ENCODE data around the gene NRCAM.
"Not testable (repeated sequence)": the region's sequence is repeated elsewhere in the genome, so short reads cannot be mapped to it uniquely, and the experiment has no call there.

Gene NRCAM

DNA sequence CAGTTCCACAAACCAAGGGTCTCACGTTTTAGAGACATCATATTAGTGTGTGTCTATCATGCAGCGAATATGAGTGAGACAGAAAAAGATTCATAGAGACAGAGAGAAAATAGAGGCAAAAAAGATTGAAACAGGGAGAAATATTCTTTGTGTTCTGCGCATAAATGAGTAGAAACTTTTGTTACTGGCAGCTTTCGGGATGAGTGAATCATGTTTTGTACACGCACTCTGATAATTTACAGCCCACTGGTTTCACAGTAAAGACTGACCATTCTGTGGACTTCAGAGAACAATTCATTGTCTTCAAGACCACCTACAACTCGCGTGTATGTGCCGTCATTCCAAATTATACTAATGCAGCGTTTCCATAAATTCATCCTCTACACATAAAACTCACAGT, 60.2 kb downstream of the NRCAM start:
- DNase-seq (ENCODE audit: low read depth), result no peak

DNA sequence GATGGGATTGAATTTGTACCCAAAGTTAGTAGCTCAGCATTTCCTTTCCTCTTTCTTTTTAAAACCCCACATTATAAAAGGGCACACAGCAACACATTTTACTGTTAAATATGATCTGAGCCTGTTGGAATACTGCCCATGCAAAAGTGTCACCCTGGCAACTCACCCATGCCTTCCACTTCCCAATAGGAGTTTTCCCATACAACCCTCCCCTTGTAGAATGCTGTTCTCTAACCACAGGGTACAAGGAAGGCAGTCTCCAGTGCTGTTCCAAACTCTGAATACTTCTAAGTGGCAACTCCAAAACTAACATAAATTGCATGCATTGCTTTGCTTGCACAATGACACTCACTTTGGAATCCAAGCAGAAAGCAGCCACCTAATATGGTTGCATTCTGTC, 60.8 kb downstream of the NRCAM start:
- no peak for DNase-seq (ENCODE audit: low read depth)

DNA sequence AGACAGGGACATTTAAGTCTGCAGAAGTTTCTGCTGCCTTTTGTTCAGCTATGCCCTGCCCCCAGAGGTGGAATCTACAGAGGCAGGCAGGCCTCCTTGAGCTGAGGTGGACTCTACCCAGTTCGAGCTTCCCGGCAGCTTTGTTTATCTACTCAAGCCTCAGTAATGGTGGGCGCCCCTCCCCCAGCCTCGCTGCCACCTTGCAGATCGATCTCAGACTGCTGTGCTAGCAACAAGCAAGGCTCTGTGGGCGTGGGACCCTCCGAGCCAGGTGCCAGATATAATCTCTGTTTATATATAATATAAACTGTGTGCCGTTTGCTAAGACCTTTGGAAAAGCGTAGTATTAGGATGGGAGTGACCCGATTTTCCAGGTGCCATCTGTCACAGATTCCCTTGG, 63.1 kb downstream of the NRCAM start:
- not testable (repeated sequence) for DNase-seq (ENCODE audit: low read depth)

DNA sequence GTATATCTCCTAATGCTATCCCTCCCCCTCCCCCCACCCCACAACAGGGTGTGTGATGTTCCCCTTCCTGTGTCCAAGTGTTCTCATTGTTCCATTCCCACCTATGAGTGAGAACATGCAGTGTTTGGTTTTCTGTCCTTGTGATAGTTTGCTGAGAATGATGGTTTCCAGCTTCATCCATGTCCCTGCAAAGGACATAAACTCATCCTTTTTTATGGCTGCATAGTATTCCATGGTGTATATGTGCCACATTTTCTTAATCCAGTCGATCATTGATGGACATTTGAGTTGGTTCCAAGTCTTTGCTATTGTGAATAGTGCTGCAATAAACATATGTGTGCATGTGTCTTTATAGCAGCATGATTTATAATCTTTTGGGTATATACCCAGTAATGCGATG, 68.5 kb downstream of the NRCAM start:
- not testable (repeated sequence) for DNase-seq (ENCODE audit: low read depth)

DNA sequence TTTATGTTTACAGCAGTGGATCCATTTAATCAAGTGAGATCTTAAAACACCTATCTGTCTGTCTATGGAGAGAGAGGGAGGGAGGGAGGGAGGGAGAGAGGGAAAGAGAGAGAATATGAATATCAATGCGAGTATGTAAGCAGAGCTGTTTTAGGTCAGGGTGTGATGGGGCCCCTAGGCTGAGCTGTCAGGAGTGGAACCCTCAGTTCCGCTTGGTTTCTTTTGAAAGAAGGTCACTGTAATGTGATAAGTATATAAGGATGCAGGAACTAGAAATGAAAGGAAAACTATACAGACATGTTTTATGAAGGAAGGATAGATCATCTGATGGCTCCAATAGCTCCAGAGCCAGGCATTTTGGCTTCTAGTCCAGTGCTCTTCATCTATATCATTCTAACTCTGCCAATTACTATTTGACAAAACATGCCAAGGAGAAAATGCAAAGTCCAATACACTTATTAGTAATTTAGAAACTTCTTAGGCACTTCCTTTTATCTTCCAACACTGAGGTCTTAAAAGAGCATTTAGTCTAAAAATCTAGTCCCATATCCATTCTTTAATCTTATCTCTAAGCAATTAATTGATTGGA, 70.3 kb downstream of the NRCAM start:
- no peak for DNase-seq (ENCODE audit: low read depth)

DNA sequence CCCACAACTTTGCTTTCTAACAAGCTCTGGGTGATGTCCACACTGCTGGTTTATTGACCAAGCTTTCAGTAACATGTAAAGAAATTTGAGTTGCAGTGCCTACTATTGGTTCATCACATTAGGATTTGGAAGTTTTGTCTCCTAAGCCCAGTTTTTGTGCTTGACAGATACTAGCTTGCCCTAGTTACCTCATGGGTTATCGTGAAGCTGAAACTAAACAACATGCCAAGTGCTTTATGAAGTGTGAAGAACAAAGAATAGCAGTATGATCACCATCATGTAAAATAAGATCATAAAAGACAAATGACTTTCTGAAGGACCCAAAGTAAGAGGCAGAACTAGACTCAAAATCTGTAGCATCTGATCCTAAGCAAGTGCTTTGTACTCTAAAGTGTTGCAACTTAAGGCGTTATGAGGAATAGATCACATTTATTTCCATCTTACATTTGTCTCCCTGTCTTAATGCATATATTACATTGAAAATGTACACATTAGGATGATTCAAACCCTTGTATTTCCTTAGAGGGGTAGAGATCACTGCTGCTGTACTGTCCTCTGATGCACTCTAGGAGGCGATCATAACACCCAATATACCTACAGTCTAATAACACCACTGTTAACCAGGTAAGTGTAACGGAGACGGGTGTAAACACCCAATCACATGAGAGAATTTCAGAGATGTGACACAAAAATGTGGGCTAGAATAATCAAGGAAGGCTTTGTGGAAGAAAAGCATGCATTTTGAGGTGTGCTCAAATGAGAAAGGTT, 71.3 kb downstream of the NRCAM start:
- DNase-seq (ENCODE audit: low read depth), result no peak

DNA sequence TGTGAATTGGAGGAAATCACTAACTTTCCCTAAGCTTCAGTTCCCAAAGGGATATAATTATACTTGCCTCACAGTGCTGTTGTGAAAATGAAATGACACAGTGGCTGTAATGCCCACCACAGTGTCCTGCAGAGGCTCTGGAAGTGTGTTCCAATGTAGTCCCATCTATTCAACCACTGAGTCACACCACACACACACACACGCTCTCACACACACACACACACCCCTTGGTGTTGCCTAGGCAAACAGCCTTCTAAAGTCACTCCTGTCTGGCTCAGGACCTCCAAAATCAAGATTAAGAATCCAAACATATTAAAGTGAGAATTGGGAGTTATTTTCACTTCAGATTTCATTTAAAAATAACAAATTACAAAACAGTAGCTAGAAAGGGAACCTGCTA, 73.3 kb downstream of the NRCAM start:
- DNase-seq (ENCODE audit: low read depth), result no peak

DNA sequence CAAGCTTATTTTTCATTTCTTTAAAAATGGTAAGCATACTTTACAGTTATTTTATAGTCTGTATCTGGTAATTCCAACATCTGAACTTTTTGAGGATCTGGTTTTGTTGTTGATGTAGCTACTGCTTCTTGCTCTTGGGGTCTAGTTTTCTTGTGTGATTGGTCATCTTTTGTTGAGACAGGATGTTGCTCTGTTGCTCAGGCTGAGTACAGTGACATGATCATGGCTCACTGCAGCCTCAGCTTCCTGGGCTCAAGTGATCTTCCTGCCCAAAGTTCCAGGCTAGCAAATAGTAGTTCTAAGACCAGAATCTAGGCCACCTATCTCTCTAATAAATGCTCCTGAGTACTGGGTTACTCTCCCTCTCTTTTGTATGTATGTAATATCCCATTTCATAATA, 75.7 kb downstream of the NRCAM start:
- DNase-seq (ENCODE audit: low read depth), result no peak

DNA sequence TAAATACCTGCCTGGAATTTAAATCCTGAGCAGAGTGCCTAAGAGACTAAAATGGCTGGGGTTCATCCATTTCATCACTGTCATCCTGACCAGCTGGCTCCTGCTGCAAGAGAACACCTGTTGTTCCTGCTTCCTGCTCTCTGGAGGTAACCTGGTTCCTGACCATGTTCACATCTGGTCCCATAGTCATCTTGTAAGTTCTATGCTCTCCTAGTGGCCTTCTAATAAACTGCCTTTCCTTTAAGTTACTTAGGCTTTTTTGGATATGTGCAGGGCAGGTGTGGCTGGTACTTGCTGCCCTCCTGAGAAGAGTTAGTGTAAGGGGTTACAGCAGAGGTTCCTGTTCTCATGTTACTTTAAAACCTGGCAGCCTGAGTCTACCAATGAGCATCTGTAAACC, 80.0 kb downstream of the NRCAM start:
- no peak for DNase-seq (ENCODE audit: low read depth)

DNA sequence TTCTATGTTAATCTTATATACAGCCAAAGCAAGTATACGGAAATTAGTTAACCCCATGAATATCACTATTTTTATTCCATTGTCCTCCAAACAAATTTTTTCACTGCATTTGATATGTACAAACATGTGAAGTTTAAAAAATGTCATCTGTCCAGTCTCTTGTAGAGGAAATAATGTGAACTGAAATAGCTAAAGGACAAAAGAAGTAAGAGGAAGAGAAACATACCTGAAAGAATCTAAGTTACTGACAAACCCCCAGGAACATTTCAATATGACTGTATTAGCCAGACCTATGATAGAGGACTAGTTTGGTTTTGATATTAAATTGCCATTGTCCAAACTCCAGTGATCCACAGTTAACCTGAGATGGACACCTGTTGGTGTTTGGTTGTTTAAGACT, 80.6 kb downstream of the NRCAM start:
- no peak for DNase-seq (ENCODE audit: low read depth)

DNA sequence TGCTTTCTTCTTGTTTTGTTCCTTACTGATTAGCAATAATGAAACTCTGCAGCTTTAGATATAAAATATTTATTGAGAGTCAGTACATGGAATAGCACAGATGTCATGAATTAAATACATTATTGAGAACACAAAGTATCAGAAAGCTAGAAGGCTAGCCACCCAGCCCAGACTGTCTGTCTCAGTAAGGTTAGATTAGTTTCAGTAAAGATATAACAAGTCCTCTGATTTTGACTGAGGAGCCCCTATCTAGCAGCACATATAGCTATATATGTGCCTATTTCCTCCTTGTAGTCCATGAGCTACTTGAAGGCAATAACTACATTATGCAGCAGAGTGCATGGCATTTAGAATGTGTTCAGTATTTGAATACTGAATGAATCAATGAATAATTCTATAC, 81.3 kb downstream of the NRCAM start:
- DNase-seq (ENCODE audit: low read depth), result no peak

DNA sequence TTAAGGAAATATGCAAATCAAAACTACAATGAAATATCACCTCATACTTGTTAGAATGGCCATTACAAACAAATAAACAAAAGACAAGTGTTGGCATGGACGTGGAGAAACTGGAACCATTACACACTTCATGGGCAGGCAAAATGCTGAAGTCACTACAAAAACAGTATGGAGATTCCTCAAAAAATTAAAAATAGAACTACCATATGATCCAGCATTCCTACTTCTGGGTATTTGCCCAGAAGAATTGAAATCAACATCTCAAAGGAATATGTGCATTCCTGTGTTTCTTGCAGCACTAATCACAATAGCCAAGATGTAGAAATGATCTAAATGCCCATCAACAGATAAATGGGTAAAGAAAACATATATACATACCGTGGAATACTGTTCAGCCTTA, 83.6 kb downstream of the NRCAM start:
- no peak for DNase-seq (ENCODE audit: low read depth)

DNA sequence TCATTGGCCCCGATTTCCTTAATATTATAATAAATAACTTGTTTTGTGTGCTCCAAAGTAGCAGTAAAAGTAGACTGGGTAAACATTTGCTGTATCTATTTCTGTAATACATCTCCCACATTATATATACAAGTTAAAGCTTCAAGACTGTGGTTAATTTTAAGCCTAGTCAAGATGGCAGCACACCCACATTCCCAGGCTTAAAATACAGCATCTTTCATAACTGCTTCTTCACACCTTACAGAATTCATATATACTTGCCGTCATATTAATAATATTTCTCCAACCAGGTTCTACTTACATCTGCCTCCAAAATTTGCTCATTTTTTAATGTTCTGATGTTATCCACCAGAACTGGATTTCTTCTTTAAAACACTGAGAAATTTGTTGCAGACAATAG, 85.6 kb downstream of the NRCAM start:
- no peak for DNase-seq (ENCODE audit: low read depth)

DNA sequence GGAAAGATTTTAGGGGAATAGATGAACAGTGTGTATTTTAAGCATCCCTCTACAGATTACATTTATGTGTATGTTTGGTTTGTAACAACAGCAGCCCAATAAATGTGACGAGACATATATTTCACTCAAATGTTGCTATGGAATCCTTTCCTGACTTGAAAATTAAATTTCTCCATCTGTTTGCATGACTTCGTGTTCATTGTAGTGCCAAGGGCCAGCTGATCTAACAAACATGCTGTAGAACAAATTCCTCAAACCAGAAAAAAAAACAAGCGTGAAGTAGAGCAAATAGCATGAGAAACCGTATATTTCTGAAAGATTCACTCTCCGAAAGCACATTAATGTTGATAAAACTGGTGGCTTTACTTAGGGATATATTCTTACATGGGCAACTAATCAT, 87.8 kb downstream of the NRCAM start:
- DNase-seq (ENCODE audit: low read depth), result no peak

DNA sequence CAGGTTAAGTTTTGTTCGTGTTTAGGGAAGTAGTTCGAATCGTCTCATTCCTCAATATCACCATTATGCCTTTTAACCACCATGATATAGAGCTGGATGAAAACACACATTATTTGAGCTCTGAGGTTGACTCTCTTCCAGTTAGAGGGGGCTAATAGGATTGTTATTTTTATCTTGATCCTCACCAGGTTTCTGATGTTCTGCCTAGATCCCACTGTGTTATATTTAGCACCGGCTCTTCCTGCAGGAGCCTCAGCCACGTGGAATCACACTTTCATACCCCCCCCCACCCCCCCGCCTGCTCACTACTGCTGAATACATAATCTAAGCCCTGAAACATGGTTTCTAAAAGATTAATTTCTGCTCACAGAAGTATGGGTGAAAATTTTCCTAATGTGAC, 88.3 kb downstream of the NRCAM start:
- DNase-seq (ENCODE audit: low read depth), result no peak

DNA sequence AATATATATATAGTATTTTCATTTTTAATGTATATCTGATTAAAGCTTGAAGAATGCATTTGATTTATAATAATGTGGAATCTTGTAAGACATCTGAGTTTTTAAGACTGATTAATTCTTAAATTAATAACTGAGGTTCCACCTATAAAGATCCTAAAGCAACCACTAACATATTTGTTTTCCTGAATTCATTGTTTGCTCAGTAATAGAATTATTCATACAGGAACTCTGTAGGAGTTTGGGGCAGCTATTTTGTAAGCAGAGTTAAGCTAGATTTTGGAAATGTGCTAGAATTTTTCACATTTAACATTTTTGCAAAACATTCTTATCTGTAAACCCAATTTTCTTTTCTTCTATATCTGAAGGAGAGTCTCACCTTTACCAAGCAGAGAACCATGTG, 88.9 kb downstream of the NRCAM start:
- DNase-seq (ENCODE audit: low read depth), result no peak

DNA sequence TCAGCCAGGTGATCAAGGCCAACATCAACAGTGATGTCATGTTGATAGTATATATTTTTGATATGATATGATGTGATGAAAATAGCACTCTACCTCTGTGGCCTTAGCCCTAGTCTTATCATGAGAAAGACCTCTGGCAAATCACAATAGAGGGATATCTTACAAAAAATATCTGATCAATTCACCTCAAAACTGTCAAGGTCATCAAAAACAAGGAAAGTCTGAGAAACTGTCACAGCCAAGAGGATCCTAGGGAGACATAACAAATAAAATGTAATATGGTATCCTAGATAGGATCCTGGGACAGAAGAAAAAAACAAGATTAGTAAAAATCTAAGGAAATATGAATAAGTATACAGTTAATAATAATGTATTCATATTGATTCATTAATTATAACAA, 92.6 kb downstream of the NRCAM start:
- no peak for DNase-seq (ENCODE audit: low read depth)

DNA sequence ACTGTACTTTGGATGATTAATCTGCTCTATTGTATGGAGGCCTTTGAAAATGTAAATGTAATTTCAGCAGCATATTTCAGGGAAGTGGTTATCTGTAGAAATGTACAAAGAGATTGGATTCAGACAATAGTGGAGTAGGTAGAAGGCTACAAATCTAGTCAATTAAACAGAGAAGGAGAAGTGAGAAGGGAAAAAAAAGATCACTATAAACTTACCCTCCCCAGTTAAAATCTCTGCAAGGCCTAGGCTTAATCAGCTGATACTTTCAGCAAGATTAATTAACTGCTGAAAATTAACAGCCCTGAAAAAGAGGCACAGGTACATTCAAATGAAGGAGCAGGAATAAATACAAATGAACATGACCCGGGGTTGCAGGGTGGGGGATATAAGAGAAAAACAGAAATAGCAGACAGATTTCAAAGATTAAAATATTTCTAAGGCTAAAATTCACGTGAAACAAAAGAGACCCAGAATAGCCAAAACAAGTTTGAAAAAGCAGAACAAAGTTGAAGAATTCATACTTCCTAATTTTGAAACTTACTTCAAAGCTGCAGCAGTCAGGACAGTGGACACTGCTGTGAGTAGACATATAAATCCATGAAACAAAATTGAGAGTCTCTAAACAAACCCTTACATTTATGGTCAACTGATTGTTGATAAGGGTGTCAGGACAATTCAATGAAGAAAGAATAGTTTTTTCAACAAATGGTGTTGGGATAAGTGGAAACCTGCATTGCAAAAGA, 96.0 kb downstream of the NRCAM start:
- DNase-seq (ENCODE audit: low read depth), result no peak

DNA sequence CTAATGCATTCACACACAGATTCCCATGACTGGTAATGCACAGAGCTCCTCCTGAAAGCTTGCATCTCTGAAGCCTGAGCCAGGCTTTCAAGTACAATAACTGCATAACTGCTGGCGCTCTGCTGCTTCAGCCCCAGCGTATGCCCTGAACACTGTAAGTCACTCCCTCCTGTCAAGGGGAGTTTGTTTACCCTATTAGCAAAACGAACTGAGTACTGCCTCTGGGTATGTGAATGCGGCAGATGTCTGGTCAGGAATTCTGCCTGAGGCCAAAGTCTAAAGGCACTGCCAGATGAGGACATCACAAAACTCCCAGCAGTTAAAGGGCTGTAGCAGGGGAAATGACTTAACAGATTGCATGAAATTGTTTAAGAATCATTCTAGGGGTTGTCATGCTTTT, 97.7 kb downstream of the NRCAM start:
- no peak for DNase-seq (ENCODE audit: low read depth)

DNA sequence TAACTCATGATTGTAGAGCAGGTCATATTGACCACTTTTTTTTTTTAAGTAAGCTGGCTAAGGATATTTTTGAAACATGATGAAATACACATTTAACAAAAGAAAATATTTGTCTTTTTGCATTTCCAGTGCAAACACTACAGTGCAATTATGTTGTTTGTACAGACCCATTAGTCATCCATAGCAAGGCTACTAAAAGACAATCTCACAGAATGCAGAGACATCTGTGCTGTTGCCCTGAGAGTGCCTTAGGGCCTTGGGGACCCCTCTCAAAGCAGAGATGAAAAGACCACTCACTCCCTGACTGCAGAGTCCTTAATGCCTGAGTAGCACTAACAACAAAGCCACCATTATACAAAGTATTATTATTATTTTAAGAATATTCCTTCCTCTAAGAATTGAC, 104.5 kb downstream of the NRCAM start:
- DNase-seq (ENCODE audit: low read depth), result no peak

DNA sequence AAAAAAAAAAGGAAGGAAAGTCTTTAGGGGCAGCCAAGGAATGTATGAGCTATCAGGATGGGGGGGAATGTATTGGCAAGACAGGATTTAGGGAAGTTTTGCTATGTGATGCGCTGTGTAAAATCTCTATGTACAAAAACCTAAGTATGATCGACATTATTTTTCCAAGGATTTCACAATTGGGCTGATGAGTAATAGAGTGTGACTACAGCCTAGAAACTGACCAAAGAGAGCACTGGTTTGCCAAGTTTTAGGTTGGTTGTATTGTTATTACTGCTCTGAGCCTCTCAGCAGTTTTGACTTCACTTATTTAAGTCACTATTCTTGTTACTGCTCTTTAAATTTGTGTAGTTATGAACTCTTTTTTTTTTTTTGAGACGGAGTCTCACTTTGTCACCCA, 107.3 kb downstream of the NRCAM start:
- DNase-seq (ENCODE audit: low read depth), result no peak

DNA sequence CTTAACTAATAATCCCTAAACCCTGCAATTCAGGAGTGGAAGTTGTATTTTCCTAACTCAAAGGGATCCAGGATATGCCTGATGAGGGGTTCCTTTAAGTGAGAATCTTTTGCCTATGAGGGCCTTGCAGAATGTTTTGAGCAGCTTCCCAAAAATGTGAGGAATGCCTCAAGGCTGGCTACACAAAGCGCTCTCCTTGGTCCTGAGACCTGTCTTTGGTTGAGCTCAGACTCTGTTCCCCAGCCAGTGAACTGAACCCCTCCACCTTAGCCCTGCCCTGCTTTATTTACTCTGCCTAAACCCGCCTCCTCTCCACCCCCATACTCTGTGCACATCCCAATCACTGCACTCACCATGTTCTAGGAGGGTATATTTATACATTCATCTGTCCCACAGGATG, 108.6 kb downstream of the NRCAM start:
- no peak for DNase-seq (ENCODE audit: low read depth)

DNA sequence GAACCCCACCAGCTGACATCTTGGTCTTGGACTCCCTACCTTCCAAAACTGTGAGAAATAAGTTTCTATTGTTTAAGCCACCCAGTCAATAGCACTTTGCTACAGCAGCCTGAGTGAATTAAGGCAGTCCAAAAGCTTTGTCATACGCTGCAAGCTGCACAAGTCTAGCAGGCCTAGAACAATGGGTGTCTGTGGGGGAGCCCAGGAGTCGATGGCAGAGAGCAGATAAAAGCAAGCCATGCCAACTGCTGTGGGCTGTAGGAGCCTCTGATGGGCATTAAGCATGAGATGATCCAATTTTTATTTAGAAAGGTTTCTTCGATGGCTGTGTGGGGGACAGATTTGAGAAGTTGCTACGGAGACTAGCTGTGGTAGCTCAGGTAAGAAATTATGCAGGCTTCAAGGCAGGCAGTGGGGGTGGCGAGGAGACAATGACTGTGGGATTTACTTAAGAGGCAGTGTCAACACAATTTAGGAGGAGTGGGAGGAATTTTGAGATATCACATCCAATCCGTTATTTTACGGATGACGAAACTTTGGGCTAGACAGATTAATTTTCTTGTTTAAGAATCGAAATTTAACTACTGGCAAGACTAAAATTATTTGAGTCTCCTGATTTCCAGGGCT, 110.4 kb downstream of the NRCAM start:
- DNase-seq (ENCODE audit: low read depth), result no peak
